Activated CD4-positive, CD25-positive, alpha-beta regulatory T cell treated with anti-CD3 and anti-CD28 coated beads, Interleukin-2, amount 50 U/mL, for 72 hours (primary cell): ENCODE results near the gene MAP4K4.

Experiments
- DNase-seq: peaks from one replicate; pipeline ENCODE4 v3.0.0; 2021

MAP4K4 gene

DNA sequence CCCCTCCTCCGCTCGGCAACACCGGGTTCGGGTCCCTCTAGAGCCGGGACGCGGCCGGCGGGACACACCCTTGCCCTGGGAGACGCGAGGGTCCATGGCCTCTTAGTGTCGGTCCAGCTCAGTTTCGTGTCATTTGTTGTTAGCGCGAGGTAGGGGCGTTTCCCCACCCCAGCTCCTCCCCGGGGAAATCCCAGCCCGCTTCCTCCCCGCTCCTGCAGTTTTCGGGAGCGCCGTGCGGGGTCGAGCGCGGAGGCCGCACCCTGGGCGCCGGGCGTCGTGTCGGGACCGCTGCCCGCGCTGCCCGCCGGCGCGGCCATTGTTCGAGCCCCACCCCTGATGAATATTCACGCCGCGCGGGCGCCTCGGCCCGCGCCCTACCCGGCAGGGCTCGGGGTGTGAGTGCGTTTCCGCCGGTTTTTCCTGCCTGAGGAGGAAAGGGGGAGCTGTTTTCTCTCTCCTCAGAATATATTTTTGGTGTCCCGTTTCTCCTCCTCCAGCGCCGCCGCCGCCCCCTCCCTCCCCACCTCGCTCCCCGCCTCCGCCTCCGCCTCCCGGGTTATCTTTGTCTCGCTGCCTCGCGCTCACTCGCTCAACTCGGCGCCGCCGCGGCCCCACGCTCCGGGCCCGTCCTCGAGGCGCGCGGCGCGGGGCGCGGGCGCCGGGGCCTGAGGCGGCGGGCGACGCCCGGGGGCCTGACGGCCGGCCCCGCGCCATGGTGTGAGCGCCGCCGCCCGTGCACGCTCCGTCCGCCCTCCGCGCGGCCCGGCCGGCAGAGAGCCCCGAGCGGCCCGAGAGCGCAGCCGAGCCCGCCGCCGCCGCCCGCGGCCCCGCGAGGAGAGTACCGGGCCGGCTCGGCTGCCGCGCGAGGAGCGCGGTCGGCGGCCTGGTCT lies at the start of gene MAP4K4:
Gene MAP4K4 (plus strand): TSS at position 584 of the 890 bp plus-strand sequence. CDS start 374 bp downstream, outside the sequence.
- peak; percentile 67 for DNase-seq

DNA sequence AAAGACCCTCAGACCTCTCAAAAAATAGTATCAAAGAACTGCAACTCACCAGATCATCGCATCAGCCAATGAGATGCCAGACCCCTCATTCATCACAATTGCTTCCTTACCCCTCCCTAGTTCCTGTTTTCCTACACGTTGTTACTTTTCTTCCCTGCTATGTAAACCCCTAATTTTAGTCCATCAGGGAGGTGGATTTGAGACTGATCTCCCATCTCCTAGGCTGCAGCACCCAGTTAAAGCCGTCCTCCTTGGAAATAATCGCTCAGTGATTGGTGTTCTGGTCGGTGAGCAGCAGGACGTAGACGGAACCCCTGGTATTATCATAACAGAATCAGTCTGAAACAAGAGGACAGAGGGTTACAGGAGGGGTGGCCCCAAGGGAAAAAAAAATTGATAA lies 44.0 kb upstream of the MAP4K4 start:
- no peak for DNase-seq

DNA sequence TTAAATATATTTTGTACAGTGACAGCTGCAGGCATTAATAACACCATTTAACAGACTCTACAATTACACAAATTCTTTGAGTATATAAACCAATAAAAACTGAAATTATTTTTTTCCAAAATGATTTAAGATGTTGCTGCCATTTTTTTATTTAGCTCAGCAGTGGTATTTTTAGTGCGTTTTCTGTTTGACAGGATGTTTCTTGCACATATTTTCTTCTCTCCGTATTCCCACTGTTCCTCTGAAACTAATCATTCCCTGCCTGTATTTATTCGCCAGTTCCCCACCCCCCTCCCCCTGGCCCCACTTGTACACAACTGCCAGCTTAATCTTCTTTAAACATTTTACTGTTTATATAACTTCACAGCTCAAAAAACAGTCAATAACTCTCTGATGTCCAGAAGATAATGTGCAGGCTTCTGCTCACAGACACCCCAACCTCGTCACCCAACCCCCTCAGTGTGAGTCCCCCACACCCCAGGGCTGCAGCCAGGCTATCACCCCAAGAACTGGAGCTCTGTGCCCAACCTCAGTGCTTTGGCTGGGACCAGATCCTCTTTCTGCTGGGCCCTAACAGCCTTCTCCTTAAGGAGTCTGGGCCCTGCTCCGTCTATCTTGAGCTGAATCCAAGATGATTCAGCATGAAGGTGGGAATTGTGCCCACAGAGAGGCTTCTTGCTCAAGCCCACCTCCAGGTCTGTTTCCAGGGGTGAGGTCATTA lies 41.6 kb upstream of the MAP4K4 start:
- no peak for DNase-seq

DNA sequence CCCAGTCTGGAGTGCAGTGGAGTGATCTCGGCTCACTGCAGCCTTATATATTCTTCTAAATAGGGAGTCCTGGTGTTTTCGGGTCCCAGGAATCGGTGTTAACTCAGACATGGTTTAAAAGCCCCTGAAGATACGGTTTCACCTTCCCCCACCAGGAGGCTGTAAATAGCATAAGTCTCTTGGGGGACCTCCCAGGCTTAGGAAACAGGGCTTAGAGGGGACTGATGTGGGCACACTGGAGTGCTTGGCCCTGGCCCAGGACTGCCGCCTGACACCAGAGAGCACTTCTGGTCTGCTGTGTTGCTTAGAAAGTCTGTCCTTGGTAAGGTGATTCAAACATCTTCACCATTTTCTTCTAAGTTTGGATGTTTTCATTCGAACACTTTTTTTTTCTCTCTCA lies 39.7 kb upstream of the MAP4K4 start:
- no peak for DNase-seq

DNA sequence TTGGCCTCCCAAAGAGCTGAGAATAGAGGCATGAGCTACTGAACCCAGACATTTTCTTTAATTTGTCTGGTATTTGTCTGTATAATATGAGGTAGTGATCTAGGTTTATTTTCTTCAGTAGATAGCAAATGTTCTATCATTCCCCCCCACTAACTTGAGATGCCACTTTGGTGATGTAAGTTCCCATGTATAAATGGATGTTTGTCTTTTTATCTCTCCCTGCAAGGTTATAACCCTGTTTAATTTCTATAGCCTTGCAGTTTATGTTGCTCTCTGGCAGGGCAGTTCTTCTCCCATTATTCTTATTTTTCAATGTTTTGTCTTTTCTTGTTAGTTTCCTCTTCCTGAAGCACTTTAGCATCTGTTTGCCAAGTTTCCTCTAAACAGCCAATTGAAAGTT lies 39.1 kb upstream of the MAP4K4 start:
- no peak for DNase-seq

DNA sequence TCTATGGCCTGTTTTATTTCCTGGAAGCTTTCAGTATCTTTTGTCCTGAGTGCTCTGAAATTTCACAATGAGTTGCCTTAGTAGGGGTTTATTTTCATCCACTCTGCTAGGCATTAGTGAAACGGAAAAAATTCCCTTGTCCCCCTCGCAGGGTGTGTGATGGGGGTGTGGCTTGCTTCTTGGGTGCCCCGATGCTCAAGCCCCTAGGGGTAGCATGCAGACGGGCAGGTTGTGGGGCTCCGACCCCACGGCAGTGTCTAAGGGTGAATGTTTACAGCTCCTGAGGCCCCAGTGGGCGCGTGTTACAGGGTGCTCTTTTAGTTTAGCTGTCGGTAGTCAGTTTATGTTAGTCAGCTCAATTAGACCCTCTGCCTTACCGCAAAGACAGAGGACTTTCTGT lies 32.2 kb upstream of the MAP4K4 start:
- no peak for DNase-seq

DNA sequence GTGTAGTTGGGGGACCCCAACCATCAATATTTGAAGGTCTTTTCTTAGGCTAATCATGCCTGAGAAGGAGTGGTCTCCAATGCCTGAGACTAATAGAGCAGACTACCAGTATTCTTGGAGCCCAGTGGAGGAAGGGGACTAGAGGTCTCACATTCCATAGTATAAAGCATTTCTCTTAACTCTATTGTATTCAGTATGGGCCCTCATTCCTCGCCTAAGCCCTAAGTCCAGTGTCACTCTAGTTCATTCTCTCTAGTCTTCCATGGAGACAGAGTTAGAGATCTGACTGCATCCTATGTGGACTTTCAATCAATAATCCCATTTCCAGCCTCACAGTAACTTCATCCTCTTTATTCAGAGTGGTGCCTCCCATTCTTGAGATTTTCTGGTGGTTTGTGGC lies 29.7 kb upstream of the MAP4K4 start:
- no peak for DNase-seq

DNA sequence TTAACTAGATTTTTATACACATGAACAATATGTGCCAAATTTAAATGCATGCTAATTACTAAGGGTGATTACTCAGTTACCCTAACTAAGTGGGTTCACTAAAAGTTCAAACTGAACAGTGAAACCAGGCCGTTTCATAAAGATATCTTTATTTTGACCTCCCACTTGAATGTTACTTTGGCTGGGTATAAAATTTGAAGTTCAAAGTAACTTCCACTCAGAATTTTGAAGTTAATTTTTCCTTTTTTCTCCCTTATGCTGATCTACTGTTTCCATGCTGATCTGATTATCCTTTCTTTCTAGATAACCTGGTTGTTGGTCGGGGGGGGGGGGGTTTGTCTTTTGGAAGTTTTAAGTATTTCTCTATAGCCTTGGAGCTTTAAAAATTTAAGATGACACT lies 25.5 kb upstream of the MAP4K4 start:
- no peak for DNase-seq

DNA sequence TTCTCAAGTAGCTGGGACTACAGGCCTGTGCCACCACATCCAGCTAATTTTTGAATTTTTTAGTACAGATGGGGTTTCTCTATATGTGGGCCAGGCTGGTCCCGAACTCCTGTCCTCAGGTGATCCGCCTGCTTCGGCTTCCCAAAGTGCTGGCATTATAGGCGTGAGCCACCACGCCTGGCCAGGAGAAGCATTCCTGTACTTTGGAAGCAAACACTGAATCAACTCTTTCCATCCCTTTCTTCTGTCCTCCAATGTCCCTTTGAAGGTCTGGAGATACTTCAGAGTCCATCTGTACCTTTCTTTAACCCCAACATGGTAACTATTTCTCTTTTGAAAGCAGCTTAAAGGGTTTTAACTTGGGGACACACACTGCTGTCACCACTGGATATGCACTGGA lies 23.6 kb upstream of the MAP4K4 start:
- DNase-seq, result no peak

DNA sequence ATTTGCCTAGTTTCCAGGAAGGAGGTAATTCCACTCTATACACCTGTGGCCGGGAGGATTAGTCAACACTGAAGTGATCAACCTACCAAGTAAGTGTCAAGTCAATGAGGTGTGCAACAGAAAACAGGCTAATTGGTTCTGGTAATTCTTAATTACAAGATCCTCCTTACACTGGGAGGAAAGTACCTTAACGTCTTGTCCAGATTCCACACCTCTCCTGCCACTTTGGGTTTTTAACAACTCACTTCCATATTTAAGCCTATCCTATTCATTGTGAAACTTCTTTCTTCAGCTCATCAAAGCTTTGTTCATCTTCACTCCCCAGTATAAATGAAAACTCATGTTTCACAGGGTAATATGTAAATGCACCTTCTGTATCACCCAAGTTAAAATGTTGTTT lies 22.0 kb upstream of the MAP4K4 start:
- no peak for DNase-seq

DNA sequence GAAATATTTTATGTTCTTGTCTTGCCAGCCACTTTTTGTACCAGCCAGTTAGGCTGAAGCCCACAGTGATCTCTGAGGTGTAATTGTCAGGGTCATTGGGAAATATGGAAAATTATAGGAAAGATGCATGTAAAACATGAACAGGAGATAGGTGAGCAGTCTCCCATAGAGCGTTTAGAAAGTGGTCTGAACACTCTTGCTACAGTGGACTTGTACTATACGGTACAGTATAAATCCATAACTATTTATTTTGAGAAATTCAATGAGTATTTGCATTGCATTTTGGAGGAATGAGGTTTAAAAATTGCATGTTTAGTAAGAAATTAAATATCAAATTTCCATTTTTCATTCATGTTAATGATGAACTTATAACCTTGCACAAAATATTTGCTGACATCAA lies 20.8 kb upstream of the MAP4K4 start:
- DNase-seq, result no peak

DNA sequence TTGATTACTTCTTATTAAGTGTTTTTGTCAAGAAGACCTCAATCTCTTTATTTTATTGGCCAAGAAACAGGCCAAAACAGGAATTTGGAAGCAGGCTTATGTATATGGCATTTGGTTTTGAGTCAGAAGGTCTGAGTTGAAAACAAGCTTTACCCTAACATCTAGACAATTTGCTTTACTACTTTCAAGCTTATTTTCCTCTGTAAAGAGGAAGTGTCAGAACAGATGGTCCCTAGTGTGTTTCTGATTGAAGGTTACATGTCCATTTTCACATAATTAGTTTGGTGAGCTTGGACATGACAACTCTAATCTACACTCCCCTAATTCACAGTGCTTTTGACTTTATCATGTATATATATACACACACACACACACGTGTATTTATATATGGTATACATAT lies 19.8 kb upstream of the MAP4K4 start:
- no peak for DNase-seq

DNA sequence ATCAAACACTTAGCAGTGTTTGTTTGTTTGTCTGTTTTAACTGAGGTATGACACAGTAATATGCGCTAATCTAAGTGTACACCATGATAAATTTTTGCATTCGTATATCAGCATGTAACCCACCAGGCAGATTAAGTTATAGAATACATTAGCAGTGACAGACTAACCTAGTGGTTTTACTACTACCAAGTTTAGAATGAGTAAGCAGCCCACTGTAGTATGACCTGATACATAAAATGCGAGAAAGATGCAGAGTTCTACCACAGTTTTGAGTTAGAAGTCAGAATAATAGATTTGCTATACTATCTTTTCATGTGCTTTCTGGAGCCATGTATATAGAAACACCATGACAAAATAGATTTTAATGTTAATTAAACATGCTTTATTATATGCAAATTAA lies 19.1 kb upstream of the MAP4K4 start:
- no peak for DNase-seq

DNA sequence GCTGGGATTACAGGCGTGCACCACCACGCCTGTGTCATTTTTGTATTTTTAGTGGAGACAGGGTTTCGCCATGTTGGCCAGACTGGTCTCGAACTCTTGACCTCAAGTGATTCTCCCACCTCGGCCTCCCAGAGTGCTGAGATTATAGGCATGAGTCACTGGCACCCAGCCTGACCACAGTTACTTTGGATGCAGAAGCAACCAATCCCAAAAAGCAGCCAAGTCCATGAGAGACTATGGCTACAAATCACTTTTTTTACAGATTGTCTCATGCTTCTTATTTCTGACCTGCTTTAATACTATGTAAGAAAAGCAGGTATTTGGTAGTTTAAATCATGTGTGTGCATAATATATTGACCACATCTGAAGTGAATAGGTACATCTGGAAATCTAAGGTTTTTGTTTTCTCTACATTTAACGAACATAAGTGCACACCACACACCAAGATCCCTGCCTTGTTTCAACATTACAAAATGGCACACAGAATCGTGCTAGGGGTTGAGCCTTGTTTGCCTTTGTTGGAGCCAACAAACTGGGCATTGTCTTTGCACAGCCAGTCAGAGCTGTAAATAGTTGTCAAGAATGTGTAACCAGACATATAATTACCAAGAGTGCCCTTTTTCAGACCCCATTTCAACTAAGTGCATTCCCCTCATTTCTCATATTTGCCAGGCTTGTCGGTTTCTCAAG lies 18.3 kb upstream of the MAP4K4 start:
- no peak for DNase-seq

DNA sequence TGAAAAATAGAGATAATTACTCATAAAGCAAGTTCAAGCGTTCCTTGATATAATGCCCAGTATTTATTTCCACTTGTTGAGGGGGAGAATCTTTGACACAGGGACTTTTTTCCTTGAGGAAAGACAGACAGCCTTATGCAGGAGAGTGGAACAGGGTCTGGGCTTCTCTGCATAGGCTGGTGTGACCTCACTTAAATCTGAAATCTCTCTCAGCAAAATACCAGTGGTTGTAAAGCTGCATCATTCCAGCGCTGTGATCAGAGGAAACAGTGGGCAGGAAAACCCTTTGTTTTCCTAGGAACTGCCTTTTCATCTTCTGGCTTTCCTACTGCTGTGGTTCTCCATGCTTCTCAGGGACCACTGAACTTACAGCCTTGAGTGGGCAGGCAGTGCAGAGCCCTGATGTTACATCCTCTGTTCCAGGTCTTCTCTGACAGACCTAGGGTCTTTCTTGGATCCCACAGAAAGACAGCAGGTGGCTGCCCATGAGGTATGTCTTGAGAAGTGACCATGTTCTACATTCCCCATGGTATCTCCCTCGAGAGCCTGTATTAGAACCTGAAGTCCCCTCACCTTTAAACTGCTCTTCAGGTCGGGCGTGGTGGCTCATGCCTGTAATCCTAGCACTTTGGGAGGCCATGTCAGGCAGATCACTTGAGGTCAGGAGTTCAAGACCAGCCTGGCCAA lies 17.6 kb upstream of the MAP4K4 start:
- DNase-seq, result no peak

DNA sequence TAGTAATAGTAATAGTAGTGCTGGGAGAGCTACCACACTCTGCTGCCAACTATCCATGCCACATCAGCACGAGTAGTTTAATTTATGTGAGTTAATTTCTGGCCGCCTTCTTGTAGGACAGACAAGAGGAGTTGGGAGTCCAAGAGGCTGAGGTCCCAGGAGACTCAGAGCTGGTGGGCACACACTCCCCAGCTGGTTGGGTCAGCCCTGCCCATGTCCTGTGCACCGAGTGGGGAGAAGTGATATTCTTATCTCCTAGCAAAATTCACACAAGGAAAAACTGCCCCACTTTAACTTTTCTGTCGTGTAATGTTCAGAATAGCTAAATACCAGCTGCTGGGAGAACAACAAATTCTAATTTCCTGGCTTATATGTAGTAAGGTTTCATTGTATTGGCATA lies 15.2 kb upstream of the MAP4K4 start:
- no peak for DNase-seq

DNA sequence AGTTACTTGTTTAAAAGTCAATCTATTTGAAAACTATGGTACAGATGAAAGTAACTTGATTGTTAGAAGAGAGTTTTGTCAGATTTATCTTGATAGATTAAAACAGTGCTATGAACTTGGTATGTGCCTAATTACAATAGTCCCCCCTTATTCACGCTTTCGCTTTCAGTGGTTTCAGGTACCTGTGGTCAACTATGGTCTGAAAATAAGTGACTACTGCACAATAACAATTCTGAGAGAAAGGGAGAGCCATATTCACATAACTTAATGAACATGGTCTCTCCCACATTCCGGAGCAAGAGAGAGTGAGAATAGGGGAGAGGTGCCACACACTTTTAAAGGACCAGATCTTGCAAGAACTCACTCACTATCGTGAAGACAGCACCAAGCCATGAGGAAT lies 13.2 kb upstream of the MAP4K4 start:
- DNase-seq, result no peak

DNA sequence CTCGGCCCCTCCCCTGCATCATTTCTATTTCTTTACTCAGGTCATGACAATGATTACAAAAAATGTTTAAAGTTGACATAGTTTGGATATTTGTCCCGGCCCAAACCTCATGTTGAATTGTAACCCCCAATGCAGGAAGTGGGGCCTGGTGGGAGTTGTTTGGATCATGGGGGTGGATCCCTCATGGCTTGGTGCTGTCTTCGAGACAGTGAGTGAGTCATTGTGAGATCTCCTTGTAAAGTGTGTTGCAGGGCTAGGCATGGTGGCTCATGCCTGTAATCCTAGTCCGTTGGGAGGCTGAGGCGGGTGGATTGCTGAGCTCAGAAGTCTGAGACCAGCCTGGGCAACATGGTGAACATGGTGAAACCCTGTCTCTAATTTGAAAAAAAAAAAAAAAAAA lies 9.2 kb upstream of the MAP4K4 start:
- no peak for DNase-seq

DNA sequence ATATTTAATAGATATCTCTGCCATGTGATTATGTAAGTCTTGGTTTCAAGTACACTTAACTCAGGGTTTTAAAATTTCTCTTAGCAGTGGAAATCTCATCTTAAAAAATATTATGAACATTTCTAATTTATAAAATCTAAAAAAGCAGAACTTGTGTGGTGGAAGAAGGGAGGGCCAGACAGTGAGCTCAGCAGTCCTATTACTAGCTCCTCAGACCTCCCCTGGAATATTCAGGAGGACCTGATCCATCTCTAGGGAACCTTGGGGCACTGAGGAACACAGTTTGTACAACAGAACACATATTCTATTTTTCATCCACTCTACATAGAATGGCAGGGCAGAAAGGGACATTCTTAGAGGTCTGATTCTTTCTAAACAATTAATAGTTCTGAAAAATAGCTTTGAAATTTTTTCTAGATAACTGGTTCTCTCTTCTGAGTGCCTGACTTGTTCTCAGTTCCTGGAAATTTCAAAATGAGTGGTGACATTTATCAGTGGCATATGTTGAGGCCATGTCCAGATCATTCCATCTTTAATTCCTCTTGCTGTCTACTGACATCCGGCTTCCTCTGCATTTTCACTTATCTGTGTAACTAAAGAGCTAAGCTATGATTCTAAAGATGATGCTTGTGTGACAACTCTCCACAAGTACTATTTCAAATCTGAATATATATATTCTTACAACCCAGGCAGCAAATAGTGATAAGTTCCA lies 8.2 kb upstream of the MAP4K4 start:
- no peak for DNase-seq

DNA sequence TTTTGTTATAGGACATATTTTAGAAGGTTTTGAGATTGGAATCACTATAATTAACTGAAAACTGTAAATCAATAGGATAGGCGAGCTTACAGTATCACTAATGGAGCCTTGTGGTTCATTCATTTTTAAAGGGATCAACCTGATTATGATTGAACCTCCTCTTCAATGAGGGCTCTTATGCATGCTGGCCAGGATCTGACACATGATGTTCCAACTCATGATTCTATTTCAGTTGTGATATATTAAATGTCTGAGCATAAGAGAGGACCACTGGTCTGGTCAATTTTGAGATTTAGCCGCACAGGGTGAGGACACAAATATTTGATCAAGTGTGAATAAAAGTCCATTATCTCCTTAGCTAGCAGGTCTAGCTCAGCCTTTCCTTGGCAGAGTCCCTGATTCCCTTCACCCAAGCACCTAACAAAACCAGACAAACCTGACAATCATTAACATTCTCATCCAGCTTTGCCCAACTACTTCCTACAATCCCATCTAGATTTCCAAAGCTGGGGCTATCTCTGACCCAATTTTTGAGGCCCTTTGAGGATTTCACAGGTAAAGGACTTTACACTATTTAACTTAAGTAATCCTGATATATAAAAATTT lies 6.9 kb upstream of the MAP4K4 start:
- DNase-seq, result no peak

DNA sequence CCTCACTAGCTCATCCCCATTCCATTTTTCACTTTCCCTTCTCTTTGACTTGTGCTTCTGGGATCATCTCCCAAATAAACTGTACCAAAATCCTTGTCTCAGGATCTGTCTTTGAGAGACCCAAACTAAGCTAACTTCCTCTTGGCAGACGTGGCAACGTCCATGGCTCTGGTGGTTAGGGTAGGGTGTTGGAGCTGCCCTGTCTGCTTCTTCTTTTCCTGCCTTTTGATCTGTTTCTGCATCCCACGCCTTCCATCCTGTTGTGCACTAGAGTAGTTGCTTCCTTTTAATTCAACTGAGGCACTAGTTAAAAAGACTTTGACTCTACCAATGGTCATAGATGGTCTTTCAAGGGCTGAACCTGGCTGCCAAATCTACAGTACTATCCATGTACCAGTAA lies 5.5 kb upstream of the MAP4K4 start:
- no peak for DNase-seq

DNA sequence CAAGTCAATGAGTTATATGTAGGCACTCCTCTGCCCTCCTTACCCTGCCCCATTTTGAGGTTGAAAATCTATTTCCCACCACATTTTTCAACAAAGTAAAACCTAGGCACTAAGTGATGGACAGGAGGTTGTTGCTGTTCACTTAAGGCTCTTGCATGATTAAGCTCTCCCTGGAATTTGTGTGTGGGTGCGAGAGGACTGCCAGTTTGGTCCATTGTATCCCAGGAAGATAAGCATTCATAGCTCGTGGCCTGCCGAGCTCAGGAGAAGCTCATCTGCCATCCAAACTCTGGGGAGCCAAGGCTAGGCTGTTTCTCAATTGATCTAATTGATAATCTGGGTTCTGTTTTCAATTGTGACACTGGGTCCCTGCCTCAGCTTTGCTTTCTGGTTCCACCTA lies 4.7 kb upstream of the MAP4K4 start:
- no peak for DNase-seq
